Measurements from ENCODE around the gene ARHGDIB.

- TF ChIP-seq CTCF (conservative IDR thresholded peaks at IDR 0.05 in 1 of 2, IDR thresholded peaks at IDR 0.05 in 1 of 2; ENCODE audit: low read depth in 1 of 2, low read length in 2 of 2) (no peak), EZH2 (IDR thresholded peaks at IDR 0.05; ENCODE audit: low read length, missing control alignments) (no peak)
Measured at GRCh38 chr12:14962797-14963196, 1.4 kb upstream of the ARHGDIB start.

Data from fibroblast of lung (primary cell).